HepG2 (cell line): ENCODE data around the gene SRRM3. TPM values are rescaled to one million over a fixed set of nuclear protein-coding genes. Genes with fewer than 3 reads are reported as not detected.

ENCODE experiments used
- EP300 ChIP-seq, 3 experiments: sonication (generic) in 1 of 3; formaldehyde crosslinking in 1 of 3; IDR thresholded peaks; 2 replicates each; pipeline versions ENCODE4 v1.5.1 to v1.6.1; 2011 to 2020; ENCODE audit warnings: low read depth in 2 of 3, low read length in 2 of 3, borderline replicate concordance in 1 of 3, improper control_type of control experiment in 1 of 3, mild to moderate bottlenecking in 1 of 3, missing genetic modification reagents in 1 of 3, moderate library complexity in 1 of 3
- FLYWCH1 ChIP-seq: sonication (generic); formaldehyde crosslinking; IDR thresholded peaks from 2 replicates; pipeline ENCODE4 v1.8.1; 2023; ENCODE audit warnings: mild to moderate bottlenecking, missing genetic modification reagents
- HNRNPLL ChIP-seq: fragments of 200-400 bp; formaldehyde crosslinking; IDR thresholded peaks from 2 replicates; pipeline ENCODE4 v1.6.1; 2017; ENCODE audit warnings: mild to moderate bottlenecking, low read depth, low read length; ENCODE audit not compliant: poor library complexity, severe bottlenecking
- RFXANK ChIP-seq: IDR thresholded peaks from 2 replicates; pipeline ENCODE4 v1.6.1; 2016
- ZNF678 ChIP-seq: sonication (generic); formaldehyde crosslinking; IDR thresholded peaks from 2 replicates; pipeline ENCODE4 v1.4.0; 2020; ENCODE audit warnings: mild to moderate bottlenecking, missing genetic modification reagents
- ZNF83 ChIP-seq: sonication (generic); formaldehyde crosslinking; IDR thresholded peaks from 2 replicates; pipeline ENCODE4 v1.4.0; 2020; ENCODE audit warnings: missing genetic modification reagents, mild to moderate bottlenecking, borderline replicate concordance
- ZSCAN21 ChIP-seq: sonication (generic); formaldehyde crosslinking; IDR thresholded peaks from 2 replicates; pipeline ENCODE4 v1.8.0; 2022; ENCODE audit warnings: mild to moderate bottlenecking, missing genetic modification reagents, moderate library complexity, borderline replicate concordance
- polyA plus RNA-seq, 8 experiments: library from polyadenylated mRNA; depleted of rRNA in 3 of 8; stranded (reverse) in 7 of 8; unstranded in 1 of 8; fragments of >200 nt; fragmentation: Illumina TruSeq in 4 of 8; extraction: Trizol in 4 of 8; gene quantifications; 2 replicates each; pipeline versions ENCODE4 v1.2.1 to v1.2.3, GENCODE V29; 2011 to 2016; ENCODE audit warnings: low read depth in 4 of 8, missing spikeins in 1 of 8, mixed read lengths in 1 of 8; ENCODE audit not compliant: insufficient read depth in 1 of 8
- total RNA-seq, 5 experiments: library from RNA; depleted of rRNA; stranded (reverse); fragments of >200 nt; fragmentation: Illumina TruSeq; extraction: Trizol; gene quantifications; 2 replicates each; pipeline ENCODE4 v1.2.3, GENCODE V29; 2016; ENCODE audit warnings: low read depth in 1 of 5
- TF ChIP-seq, protein P1 (sequence below): sonication (generic); formaldehyde crosslinking; IDR thresholded peaks from 2 replicates; pipeline ENCODE4 v1.4.0; 2020; ENCODE audit warnings: missing genetic modification reagents
- TF ChIP-seq, protein P2 (sequence below): sonication (generic); formaldehyde crosslinking; IDR thresholded peaks from 2 replicates; pipeline ENCODE4 v1.4.0; 2020; ENCODE audit warnings: missing genetic modification reagents
- TF ChIP-seq, protein P3 (sequence below): sonication (generic); formaldehyde crosslinking; IDR thresholded peaks from 2 replicates; pipeline ENCODE4 v1.9.0; 2021; ENCODE audit warnings: missing genetic modification reagents, mild to moderate bottlenecking, borderline replicate concordance
- TF ChIP-seq, protein P4 (sequence below): sonication (generic); formaldehyde crosslinking; IDR thresholded peaks from 2 replicates; pipeline ENCODE4 v1.5.0; 2020; ENCODE audit warnings: mild to moderate bottlenecking, missing genetic modification reagents, borderline replicate concordance

The SRRM3 gene
- total and polyA plus RNA-seq, 2 of the 13 experiments (the other 11 are each of a cell fraction or from before 2014, with no cell fraction given) = 0.13 to 0.54 TPM

DNA sequence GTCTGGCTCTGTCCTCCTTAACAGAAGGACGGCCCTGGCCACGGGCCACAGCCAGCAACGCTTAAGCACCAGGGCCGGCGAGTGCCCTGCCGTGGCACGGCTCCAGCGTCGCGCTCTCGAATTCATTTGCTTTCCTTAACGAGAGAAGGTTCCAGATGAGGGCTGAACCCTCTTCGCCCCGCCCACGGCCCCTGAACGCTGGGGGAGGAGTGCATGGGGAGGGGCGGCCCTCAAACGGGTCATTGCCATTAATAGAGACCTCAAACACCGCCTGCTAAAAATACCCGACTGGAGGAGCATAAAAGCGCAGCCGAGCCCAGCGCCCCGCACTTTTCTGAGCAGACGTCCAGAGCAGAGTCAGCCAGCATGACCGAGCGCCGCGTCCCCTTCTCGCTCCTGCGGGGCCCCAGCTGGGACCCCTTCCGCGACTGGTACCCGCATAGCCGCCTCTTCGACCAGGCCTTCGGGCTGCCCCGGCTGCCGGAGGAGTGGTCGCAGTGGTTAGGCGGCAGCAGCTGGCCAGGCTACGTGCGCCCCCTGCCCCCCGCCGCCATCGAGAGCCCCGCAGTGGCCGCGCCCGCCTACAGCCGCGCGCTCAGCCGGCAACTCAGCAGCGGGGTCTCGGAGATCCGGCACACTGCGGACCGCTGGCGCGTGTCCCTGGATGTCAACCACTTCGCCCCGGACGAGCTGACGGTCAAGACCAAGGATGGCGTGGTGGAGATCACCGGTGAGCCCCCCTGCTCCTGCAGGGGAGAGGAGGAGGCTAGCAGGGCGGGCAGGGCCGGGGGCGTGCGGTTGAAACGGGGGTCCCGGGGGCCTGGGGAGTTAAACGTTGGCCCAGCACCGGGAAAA lies 100.9 kb downstream of the SRRM3 start, which contains the start of gene HSPB1 (continued):
- TF ChIP-seq, protein P1, sequence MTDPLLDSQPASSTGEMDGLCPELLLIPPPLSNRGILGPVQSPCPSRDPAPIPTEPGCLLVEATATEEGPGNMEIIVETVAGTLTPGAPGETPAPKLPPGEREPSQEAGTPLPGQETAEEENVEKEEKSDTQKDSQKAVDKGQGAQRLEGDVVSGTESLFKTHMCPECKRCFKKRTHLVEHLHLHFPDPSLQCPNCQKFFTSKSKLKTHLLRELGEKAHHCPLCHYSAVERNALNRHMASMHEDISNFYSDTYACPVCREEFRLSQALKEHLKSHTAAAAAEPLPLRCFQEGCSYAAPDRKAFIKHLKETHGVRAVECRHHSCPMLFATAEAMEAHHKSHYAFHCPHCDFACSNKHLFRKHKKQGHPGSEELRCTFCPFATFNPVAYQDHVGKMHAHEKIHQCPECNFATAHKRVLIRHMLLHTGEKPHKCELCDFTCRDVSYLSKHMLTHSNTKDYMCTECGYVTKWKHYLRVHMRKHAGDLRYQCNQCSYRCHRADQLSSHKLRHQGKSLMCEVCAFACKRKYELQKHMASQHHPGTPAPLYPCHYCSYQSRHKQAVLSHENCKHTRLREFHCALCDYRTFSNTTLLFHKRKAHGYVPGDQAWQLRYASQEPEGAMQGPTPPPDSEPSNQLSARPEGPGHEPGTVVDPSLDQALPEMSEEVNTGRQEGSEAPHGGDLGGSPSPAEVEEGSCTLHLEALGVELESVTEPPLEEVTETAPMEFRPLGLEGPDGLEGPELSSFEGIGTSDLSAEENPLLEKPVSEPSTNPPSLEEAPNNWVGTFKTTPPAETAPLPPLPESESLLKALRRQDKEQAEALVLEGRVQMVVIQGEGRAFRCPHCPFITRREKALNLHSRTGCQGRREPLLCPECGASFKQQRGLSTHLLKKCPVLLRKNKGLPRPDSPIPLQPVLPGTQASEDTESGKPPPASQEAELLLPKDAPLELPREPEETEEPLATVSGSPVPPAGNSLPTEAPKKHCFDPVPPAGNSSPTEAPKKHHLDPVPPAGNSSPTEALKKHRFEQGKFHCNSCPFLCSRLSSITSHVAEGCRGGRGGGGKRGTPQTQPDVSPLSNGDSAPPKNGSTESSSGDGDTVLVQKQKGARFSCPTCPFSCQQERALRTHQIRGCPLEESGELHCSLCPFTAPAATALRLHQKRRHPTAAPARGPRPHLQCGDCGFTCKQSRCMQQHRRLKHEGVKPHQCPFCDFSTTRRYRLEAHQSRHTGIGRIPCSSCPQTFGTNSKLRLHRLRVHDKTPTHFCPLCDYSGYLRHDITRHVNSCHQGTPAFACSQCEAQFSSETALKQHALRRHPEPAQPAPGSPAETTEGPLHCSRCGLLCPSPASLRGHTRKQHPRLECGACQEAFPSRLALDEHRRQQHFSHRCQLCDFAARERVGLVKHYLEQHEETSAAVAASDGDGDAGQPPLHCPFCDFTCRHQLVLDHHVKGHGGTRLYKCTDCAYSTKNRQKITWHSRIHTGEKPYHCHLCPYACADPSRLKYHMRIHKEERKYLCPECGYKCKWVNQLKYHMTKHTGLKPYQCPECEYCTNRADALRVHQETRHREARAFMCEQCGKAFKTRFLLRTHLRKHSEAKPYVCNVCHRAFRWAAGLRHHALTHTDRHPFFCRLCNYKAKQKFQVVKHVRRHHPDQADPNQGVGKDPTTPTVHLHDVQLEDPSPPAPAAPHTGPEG (CRISPR knock-in tag) = no peak
- TF ChIP-seq, protein P2, sequence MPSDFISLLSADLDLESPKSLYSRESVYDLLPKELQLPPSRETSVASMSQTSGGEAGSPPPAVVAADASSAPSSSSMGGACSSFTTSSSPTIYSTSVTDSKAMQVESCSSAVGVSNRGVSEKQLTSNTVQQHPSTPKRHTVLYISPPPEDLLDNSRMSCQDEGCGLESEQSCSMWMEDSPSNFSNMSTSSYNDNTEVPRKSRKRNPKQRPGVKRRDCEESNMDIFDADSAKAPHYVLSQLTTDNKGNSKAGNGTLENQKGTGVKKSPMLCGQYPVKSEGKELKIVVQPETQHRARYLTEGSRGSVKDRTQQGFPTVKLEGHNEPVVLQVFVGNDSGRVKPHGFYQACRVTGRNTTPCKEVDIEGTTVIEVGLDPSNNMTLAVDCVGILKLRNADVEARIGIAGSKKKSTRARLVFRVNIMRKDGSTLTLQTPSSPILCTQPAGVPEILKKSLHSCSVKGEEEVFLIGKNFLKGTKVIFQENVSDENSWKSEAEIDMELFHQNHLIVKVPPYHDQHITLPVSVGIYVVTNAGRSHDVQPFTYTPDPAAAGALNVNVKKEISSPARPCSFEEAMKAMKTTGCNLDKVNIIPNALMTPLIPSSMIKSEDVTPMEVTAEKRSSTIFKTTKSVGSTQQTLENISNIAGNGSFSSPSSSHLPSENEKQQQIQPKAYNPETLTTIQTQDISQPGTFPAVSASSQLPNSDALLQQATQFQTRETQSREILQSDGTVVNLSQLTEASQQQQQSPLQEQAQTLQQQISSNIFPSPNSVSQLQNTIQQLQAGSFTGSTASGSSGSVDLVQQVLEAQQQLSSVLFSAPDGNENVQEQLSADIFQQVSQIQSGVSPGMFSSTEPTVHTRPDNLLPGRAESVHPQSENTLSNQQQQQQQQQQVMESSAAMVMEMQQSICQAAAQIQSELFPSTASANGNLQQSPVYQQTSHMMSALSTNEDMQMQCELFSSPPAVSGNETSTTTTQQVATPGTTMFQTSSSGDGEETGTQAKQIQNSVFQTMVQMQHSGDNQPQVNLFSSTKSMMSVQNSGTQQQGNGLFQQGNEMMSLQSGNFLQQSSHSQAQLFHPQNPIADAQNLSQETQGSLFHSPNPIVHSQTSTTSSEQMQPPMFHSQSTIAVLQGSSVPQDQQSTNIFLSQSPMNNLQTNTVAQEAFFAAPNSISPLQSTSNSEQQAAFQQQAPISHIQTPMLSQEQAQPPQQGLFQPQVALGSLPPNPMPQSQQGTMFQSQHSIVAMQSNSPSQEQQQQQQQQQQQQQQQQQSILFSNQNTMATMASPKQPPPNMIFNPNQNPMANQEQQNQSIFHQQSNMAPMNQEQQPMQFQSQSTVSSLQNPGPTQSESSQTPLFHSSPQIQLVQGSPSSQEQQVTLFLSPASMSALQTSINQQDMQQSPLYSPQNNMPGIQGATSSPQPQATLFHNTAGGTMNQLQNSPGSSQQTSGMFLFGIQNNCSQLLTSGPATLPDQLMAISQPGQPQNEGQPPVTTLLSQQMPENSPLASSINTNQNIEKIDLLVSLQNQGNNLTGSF = 0 out of 2 replicates have a peak, but pooled peaks have one; percentile 25
- TF ChIP-seq, protein P3, sequence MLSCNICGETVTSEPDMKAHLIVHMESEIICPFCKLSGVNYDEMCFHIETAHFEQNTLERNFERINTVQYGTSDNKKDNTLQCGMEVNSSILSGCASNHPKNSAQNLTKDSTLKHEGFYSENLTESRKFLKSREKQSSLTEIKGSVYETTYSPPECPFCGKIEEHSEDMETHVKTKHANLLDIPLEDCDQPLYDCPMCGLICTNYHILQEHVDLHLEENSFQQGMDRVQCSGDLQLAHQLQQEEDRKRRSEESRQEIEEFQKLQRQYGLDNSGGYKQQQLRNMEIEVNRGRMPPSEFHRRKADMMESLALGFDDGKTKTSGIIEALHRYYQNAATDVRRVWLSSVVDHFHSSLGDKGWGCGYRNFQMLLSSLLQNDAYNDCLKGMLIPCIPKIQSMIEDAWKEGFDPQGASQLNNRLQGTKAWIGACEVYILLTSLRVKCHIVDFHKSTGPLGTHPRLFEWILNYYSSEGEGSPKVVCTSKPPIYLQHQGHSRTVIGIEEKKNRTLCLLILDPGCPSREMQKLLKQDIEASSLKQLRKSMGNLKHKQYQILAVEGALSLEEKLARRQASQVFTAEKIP (CRISPR knock-in tag) = no peak
- TF ChIP-seq HNRNPLL (peak; percentile 78), ZSCAN21 (CRISPR knock-in tag) (peak; percentile 63; the same call in 1 of the 2 replicates), FLYWCH1 (CRISPR knock-in tag) (no peak), EP300 (IDR thresholded peaks at IDR 0.05; ENCODE audit: low read depth in 2 of 2, low read length in 2 of 2) (no peak), EP300 (CRISPR knock-in tag; IDR thresholded peaks at IDR 0.05; ENCODE audit: borderline replicate concordance) (no peak), ZNF83 (CRISPR knock-in tag) (0 out of 2 replicates have a peak, but pooled peaks have one; percentile 64), ZNF678 (CRISPR knock-in tag) (0 out of 2 replicates have a peak, but pooled peaks have one; percentile 20), RFXANK (no peak)
- TF ChIP-seq, protein P4, sequence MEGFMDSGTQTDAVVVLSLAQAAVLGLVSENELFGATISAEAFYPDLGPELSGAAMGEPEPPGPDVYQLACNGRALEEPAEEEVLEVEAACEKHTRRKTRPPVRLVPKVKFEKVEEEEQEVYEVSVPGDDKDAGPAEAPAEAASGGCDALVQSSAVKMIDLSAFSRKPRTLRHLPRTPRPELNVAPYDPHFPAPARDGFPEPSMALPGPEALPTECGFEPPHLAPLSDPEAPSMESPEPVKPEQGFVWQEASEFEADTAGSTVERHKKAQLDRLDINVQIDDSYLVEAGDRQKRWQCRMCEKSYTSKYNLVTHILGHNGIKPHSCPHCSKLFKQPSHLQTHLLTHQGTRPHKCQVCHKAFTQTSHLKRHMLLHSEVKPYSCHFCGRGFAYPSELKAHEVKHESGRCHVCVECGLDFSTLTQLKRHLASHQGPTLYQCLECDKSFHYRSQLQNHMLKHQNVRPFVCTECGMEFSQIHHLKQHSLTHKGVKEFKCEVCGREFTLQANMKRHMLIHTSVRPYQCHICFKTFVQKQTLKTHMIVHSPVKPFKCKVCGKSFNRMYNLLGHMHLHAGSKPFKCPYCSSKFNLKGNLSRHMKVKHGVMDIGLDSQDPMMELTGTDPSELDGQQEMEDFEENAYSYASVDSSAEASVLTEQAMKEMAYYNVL (CRISPR knock-in tag) = no peak
